ENCODE results near the gene TANGO6. TPM values are rescaled to one million over a fixed set of nuclear protein-coding genes. Genes with fewer than 3 reads are reported as not detected.

TANGO6 gene
- total and polyA plus RNA-seq, 10 of the 15 experiments (the other 5 are each of a cell fraction or from before 2014, with no cell fraction given) = 1.1 to 20.6 (median 11.0) TPM

DNA sequence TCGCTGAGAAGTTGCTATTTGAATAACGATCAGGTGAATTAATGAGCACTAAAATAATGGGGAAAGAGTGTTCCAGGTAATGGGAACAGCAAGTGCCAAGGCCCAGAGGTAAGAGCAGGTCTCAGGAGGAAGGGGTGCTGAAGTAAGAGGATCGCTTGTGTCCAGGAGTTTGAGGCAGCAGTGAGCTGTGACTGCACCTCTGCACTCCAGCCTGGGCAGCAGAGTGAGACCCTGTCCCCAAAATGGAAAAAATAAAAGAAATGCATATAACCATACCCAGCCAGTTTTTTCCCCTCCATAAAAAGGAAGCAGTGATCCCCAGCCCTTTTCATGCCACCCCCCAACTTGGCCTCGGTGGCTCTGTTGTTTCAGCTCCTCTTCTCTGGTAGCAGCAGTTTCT is 245.4 kb downstream of the TANGO6 start (continued):
- no peak for TF ChIP-seq CBX3 (IDR thresholded peaks at IDR 0.05; ENCODE audit: borderline replicate concordance, low read depth)

DNA sequence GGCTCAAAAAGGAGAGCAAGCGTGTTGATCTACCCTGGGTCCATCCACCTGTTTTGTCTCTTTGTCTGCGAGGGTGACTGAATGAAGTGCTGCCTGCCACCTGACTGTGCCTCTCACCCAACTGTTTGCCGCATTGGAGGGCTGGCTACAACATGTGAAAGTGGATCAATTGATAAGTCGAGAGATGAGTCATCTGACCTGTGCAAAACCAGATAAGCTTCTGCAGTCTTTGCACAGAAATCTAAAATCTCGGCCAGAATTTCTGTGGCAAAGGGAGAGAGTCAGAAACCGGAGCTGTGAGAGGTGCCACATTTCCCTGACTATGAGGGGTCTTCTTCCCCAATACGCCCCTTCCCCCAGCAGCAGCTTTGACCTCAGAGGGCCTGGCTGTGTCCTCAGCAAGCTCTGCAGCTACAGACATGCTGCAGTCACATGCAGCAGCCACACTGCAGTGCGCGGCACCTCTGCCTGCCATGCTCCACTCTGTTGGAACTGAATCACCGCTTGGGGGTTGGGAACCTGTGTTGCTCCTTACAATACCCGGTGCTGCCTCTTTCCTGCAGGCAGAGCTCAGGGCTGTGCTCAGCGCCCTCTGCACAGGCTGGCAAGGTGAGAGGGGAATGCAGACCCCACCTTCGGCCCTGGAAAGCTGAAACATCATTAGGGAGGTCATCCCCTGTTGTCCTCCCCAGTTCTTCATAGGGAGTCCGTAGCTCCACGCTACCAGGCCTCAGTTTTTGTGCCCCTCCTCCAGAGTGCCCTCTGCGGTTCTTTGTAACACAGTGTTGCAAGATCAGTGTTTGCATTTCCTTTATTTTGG is 246.0 kb downstream of the TANGO6 start:
- DNase-seq (ENCODE audit: low read depth, low spot score) (peak; percentile 21), FAIRE-seq (peak; percentile 85), ATAC-seq (peak; percentile 92)
- H3K36me3 ChIP-seq (ENCODE audit: control insufficient read depth in 2 of 2, insufficient read depth in 2 of 2, low read length in 1 of 2) = no peaks in the 10 kb centered on the region
- no peak overlapping the region for H2AFZ ChIP-seq (ENCODE audit: control insufficient read depth, low read depth, low read length)
- no peak overlapping the region for H3K4me3 ChIP-seq
- in situ Hi-C loops (cut with MboI) = no loop called here
- ChIA-PET RAD21 (ENCODE audit: unreplicated experiment) (interaction anchor here (1.2 kb wide), 1 partner anchor 242 kb away, joined by 3 read pairs; no protein-coding TSS in a partner anchor), SMC1A (ENCODE audit: uncharacterized antibody, unreplicated experiment) (interaction anchor here (0.8 kb wide), 1 partner anchor 23 kb away, joined by 3 read pairs; no protein-coding TSS in a partner anchor), POLR2A (no interaction called here), CTCF (interaction anchor here (0.8 kb wide), 1 partner anchor 22 kb away, joined by 3 read pairs; no protein-coding TSS in a partner anchor)
- no peaks in the 10 kb centered on the region for H3K79me2 ChIP-seq (ENCODE audit: control insufficient read depth, insufficient read depth, low read length)
- no peak overlapping the region for H3K27ac ChIP-seq (ENCODE audit: control insufficient read depth, insufficient read depth)
- H3K9me3 ChIP-seq (replicated peaks; ENCODE audit: control insufficient read depth, insufficient read depth, low read length) = no peaks in the 10 kb centered on the region
- no peaks in the 10 kb centered on the region for H4K20me1 ChIP-seq (ENCODE audit: control insufficient read depth, insufficient read depth)
- H3K4me2 ChIP-seq (ENCODE audit: control insufficient read depth, insufficient read depth) = peak overlapping the region; percentile 35; the same call in 1 of the 2 replicates
- TF ChIP-seq SMAD5 (IDR thresholded peaks at IDR 0.05; ENCODE audit: low read depth) (no peak), JUNB (IDR thresholded peaks at IDR 0.05) (peak; percentile 54; the same call in 1 of the 2 replicates), DPF2 (IDR thresholded peaks at IDR 0.05) (no peak), IRF4 (IDR thresholded peaks at IDR 0.05; ENCODE audit: low read depth, low read length) (0 out of 2 replicates have a peak, but pooled peaks have one; percentile 11)
- no peaks in the 10 kb centered on the region for H3K27me3 ChIP-seq (replicated peaks in 1 of 2; ENCODE audit: control insufficient read depth in 2 of 2, insufficient read depth in 2 of 2, low read length in 1 of 2)
- WGBS (ENCODE audit: insufficient coverage, insufficient replicate concordance, low lambda C conversion rate, missing lambda C conversion rate) = 61% methylated on average over 16 of the region's 16 CpGs
- intact Hi-C loops (cut with micrococcal nuclease; ENCODE audit: unreplicated experiment) = no loop called here
- peaks cover 10% of the 10 kb centered on the region for H3K4me1 ChIP-seq (ENCODE audit: control insufficient read depth, insufficient read depth, low read length)
- no peak overlapping the region for H3K9ac ChIP-seq (ENCODE audit: control insufficient read depth, insufficient read depth, low read length)
- no TSS peak for BruUV-seq (replicated peaks)
